Activated CD8-positive, alpha-beta memory T cell treated with anti-CD3 and anti-CD28 coated beads, Interleukin-2, amount 50 U/mL, for 1 hour (primary cell): ENCODE results near the gene TPD52L2.
"Not testable (repeated sequence)": the region's sequence is repeated elsewhere in the genome, so short reads cannot be mapped to it uniquely, and the experiment has no call there.

Source experiments
- DNase-seq: peaks from one replicate; pipeline ENCODE4 v3.0.0-alpha.2; 2020; ENCODE audit errors: extremely low read depth

TPD52L2 gene

DNA sequence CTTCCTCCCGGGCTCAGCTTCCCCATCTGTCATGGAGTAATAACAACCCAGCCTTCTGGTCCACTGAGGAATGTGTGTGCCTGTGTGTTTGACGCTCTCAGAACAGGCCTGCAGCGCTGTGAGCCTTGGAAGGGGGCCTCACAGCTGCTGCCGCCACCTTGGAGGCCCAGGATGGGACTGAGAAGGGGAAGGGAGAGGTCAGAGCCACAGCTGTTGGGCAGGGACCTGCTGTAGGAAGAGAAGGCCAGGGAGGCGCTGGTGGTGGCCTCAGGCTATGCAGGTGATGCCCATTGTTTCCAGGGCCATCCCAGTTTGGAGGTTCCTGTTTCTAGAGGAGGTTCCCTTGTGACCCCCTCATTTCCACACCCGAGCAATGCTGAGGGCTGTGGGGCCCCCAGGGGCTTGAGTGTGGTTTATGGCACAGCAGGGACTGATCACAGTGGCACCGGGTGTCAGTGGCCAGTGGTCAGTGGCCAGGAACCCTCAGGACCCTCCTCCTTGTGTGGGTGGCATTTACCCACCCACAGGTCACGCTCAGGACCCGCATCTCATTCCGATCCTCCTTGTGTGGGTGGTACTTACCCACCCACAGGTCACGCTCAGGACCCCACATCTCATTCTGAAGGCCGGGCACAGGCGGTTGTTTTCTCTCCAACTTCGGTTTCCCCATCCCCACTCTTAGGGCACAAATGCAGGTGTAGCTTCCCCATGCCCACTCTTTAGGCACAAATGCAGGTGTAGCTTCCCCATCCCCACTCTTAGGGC lies 14.0 kb downstream of the TPD52L2 start:
- no peak for DNase-seq

GRCh38 chr20:63880901-63881300 lies 15.8 kb downstream of the TPD52L2 start:
- DNase-seq = not testable (repeated sequence)

GRCh38 chr20:63881451-63882226 lies 16.6 kb downstream of the TPD52L2 start:
- no peak for DNase-seq

GRCh38 chr20:63882257-63883200 lies 17.5 kb downstream of the TPD52L2 start:
- DNase-seq = no peak

DNA sequence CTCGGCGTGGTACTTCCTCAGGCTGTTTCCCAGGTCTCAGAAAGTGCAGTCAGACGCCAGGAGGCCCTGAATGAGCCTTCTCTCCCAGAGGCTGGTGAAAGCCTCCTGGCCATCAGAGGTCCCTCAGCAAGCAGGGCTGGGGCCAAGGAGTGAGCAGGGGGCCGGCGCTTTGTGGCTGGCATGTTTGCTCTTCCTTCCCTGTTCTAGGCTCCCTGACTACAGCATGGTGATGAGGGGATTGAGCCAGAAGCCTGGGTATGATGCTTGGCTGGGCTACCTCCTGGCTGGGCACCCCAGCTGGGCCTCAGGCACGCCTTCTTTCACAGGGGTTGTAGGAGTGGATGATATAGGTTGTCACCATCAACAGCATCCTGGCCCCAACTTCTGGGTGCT lies 18.1 kb downstream of the TPD52L2 start:
- no peak for DNase-seq

- DNase-seq = no peak
Measured at GRCh38 chr20:63884506-63885263, 19.6 kb downstream of the TPD52L2 start.

- DNase-seq = no peak
Measured at GRCh38 chr20:63885264-63886053, 20.4 kb downstream of the TPD52L2 start.

DNA sequence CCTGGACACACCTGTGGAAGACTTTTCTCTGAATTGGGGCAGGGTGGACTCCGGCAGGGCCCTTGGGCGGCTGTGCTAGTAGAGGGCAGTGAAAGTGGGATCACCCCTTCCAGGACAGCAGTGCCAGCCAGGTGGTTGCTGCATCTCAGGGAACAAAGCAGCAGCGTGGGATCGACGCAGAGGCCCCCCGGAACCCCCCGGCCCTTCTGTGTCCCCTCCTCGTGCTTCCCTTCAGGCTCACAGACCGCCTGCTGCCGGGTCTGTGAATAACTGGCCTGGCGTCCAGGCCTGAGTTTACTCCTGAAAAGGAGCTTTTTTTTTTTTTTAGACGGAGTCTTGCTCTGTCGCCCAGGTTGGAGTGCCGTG lies 21.0 kb downstream of the TPD52L2 start:
- DNase-seq = no peak

GRCh38 chr20:63886921-63887320 lies 21.9 kb downstream of the TPD52L2 start:
- DNase-seq = no peak

DNA sequence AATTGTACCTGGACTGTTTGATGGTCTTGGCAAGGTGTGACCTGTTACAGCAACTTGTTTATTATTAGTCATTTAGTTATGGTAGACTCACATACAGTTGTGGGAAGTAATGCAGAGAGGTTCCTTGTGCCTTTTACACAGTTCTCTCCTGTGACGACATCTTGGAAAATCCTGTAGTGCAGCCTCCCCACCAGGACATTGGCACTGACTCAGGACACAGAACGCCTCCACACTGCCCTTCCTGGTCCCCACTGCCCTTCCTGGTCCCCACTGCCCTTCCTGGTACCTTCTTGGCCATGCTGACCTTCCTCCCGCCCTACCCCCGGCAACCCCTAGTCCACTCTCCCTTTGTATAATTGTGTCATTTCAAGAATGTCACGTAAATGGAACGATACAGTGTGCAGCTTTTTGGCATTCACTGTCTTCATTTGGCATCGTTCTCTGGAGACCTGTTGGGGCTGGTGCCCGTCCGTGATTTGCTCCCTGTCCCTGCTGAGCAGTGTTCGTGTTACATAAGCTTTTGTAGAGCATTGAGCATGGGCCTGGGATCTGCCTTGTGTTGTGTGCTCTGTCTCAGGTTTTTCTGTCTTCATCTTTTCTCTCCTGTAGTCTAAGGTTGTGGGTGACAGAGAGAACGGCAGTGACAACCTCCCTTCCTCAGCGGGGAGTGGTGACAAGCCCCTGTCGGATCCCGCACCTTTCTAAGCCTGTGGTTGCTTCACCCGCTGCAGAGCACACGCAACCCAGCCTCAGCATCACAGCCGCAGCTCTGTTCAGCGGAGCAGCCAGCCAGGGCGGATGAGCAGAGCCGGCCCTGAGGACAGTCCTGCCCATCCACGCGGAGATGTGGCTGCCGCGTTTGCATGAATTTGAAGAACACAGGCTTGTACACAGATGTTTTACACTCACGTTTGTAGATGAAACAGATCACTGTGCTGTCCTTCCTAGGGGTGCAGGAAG lies 24.5 kb downstream of the TPD52L2 start:
- no peak for DNase-seq

DNA sequence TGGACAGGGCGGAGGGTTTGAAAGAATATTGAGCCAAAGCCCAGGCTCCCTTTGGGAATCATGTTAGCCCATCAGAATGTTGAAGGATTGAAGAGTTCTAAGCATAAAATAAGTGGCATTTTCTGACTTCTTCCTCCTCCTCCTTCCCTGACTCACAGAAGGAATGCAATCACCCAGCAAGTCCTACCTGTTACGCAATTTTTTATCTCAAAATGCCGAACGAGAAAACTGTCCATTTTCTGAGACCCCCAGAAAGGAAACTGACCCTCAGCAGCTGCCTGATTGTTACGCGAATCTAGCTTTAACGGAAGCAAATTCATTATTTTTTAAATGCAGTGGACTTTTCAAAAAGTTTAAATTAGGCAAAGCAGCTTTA lies 25.1 kb downstream of the TPD52L2 start:
- no peak for DNase-seq

DNA sequence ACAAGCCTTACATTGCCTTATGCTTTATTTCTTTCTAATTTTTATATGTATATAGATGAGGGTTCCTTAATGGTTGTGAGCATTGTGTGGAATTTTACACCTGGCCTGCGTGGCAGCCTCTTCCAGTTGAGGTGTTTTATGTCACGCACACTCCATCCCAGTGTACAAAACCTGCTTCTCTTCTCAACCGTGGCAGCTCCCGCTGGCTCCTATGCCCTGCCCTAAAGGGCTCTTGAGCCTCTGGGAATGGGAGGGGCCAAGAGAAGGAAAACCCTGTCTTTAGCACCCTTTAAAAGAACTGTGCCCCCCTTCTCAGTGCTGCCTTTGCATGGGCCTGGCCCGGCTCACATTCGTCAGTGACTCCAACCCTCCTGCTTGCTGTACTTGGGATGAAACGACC lies 25.5 kb downstream of the TPD52L2 start:
- no peak for DNase-seq

DNA sequence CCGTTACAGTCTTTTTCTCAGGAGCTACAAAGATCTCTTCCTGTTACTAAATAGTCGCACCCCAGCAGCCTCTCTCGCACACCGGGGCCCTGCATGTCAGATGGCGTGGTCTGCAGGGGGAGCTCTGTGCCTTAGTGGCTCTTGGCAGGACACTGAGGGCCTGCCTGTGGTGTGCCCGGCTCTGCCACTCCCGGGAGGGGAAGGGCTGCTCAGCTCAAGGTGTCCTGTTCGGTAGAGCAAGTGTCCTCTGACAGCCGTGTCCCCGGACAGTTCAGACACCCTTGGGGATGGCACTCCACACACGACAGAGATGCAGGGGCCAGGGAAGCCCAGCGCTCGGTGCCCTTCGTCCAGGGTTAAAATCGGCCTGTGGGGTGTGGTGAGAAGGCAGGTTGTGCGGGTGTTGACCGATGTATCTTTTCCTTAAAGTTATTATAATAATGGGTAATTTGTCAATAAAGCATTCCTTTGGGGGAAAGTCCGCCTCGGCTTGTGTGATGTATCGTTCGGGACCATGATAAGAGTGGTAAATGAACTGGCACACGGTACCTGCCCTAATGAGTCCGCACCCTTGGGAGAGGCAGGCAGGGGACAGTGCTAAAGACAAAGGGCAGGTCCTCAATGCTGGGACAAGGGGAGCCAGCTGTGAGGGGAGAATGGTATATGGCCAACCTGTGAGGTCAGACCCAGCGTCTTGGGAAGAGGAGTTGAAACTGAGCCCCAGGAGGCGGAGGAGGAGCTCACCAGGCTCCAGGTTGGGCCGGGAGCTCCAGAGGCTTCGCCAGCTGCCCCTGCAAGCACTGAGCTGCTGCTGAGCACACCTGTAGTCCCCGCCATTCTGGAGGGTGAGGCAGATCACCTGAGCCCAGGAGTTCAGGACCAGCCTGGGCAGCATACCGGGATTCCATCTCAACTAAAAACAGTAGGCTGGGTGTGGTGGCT lies 26.3 kb downstream of the TPD52L2 start:
- DNase-seq = no peak

GRCh38 chr20:63892402-63892801 lies 27.3 kb downstream of the TPD52L2 start:
- no peak for DNase-seq

DNA sequence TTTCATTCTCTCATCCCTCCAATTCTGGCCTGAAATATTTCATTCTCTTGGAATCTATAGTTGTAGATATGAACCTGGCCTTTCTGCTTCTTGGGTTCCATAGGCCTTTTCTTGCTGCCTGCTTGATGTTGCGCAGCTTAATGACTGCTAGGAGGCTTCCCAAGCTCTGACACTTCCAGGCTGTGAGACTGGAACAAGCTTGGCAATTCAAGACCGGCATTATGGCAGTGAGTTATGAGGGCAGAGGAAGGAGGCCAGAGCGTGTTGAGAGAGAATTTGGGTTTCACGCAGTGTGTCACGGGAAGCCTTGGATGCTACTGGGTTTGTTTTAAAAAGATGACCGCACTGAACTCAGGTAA lies 28.9 kb downstream of the TPD52L2 start:
- DNase-seq = no peak

- DNase-seq = peak; percentile 83
Measured at GRCh38 chr20:63894358-63895201, 29.5 kb downstream of the TPD52L2 start, which contains the start of gene DNAJC5. TSS of gene DNAJC5 (plus strand) at chr20:63895126. CDS start at chr20:63928346, 33,220 bp downstream.

- no peak for DNase-seq
Measured at GRCh38 chr20:63895202-63895951, 30.3 kb downstream of the TPD52L2 start.
